Type B pancreatic cell (in vitro differentiated cells): ENCODE results near the gene KIF25. TPM values are rescaled to one million over a fixed set of nuclear protein-coding genes. Genes with fewer than 3 reads are reported as not detected.

Source experiments
- DNase-seq: peaks from one replicate; pipeline ENCODE4 v3.0.0; 2021; ENCODE audit warnings: mixed read lengths; ENCODE audit not compliant: unreplicated experiment; ENCODE audit errors: extremely low spot score
- H3K27ac Mint-ChIP-seq: 2 replicates; pipeline ENCODE4 v1.8.0; 2021; ENCODE audit warnings: mild to moderate bottlenecking, mixed read lengths
- H3K27me3 Mint-ChIP-seq: 2 replicates; pipeline ENCODE4 v1.8.0; 2021; ENCODE audit warnings: mixed read lengths
- H3K36me3 Mint-ChIP-seq: 2 replicates; pipeline ENCODE4 v1.8.0; 2021; ENCODE audit warnings: mixed read lengths
- H3K4me1 Mint-ChIP-seq: one replicate; pipeline ENCODE4 v1.8.0; 2021; ENCODE audit warnings: mixed read lengths; ENCODE audit not compliant: unreplicated experiment
- H3K4me3 Mint-ChIP-seq: 2 replicates; pipeline ENCODE4 v1.8.0; 2021; ENCODE audit warnings: mild to moderate bottlenecking, mixed read lengths
- H3K9me3 Mint-ChIP-seq: 2 replicates; pipeline ENCODE4 v1.8.0; 2021; ENCODE audit warnings: mixed read lengths
- total RNA-seq: library from RNA; stranded (reverse); gene quantifications from 2 replicates; pipeline ENCODE4 v1.2.1, GENCODE V29; 2021; ENCODE audit warnings: low replicate concordance
- TF ChIP-seq, protein P1 (sequence below): fragments of 200-600 bp; sonication (generic); conservative IDR thresholded peaks from 2 replicates; pipeline ENCODE4 v1.5.0; 2021; ENCODE audit warnings: antibody characterized with exemption, mild to moderate bottlenecking

KIF25 gene
- total RNA-seq, 1 donor from 2014 or later: not detected

DNA sequence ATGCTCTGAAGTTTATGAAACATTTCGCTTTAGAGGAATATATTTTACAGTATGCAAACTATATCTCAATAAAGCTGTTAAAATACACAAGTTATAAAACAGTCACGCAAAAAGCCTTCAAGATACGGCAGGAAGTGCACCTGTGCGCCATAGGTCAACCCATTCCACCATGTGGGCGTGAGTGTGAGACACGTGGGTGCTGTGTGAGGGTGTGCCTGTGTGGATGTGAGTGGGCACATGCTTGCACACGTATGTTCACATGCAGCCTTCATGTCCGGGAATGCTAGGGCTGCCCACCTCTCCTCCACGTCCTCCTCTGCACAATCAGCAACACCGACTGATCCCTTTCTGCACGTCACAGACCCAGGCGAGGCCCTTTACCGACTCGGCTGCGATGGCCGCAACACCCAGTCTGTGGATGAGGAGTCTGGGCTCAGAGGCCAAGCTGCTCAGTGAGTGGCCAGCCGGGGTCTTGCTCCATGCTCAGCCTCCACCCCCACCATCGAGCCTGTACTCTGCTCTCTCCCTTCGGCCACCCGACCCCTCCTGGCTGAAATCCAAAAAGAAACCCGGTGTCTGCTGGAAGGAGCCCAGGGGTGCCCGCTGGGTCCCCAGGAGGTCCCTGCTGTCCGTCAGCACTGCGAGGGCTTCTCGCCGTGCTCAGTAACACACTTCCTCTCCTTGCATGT, 84.5 kb downstream of the KIF25 start:
- Mint-ChIP-seq H3K27me3 (no peaks in the 10 kb centered on the region), H3K27ac (no peak overlapping the region), H3K4me3 (no peak overlapping the region), H3K36me3 (no peaks in the 10 kb centered on the region), H3K9me3 (no peaks in the 10 kb centered on the region), H3K4me1 (peaks cover 4% of the 10 kb centered on the region)
- no peak for DNase-seq
- TF ChIP-seq, protein P1, sequence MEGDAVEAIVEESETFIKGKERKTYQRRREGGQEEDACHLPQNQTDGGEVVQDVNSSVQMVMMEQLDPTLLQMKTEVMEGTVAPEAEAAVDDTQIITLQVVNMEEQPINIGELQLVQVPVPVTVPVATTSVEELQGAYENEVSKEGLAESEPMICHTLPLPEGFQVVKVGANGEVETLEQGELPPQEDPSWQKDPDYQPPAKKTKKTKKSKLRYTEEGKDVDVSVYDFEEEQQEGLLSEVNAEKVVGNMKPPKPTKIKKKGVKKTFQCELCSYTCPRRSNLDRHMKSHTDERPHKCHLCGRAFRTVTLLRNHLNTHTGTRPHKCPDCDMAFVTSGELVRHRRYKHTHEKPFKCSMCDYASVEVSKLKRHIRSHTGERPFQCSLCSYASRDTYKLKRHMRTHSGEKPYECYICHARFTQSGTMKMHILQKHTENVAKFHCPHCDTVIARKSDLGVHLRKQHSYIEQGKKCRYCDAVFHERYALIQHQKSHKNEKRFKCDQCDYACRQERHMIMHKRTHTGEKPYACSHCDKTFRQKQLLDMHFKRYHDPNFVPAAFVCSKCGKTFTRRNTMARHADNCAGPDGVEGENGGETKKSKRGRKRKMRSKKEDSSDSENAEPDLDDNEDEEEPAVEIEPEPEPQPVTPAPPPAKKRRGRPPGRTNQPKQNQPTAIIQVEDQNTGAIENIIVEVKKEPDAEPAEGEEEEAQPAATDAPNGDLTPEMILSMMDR: no peak

DNA sequence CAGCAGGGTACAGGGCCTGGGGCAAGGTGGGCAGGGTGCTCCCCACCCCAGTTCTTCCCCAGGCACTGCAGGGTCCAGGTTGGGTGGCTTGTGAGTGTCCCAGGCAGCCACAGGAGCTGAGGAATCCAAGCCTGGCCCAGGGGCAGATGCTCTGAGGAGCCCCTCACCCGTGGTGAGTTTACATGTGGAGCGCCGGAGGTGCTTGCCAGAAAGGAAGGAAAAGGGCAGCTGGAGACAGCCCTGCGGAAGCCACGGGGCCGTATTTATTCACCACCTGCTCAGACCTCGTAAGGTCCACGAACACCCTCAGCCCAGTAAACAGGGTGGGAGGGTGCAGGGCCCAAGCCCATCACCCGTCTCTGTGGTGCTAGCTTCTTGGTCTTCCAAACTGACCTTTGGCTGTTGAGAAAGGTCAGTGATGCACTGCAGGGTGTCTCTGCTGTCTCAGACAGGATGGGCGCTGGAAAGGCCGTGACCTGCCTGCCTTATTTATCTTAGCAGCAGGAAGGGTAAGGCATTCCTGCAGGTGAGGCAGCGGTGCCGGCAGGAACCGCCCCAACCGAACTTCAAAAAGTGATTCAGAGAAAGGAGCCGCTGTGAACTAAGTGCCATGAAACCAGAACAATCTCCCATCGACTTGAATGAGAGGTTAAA, 85.5 kb downstream of the KIF25 start:
- Mint-ChIP-seq H3K4me3 (no peak overlapping the region), H3K27ac (no peak overlapping the region), H3K4me1 (peaks cover 4% of the 10 kb centered on the region)

DNA sequence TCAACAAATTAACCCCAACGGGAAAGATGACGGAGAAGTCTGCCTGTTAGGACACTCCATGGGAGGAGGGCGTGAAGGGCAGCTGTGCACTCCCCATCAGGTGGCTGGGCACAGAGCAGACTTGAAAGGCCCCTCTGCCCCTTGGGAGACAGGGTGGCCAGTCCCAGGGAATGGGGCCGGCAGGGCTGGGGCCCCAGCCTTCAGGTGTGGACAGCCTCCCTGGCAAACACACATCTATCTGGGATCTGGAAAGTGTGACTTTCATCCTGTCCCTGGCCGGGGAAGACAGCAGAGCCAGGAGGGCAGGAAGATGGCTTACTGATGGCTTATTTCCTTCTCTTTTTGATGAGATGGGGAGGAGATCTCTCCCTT, 86.0 kb downstream of the KIF25 start:
- peaks cover 9% of the 10 kb centered on the region for H3K4me1 Mint-ChIP-seq
- TF ChIP-seq, protein P1: no peak
- no peaks in the 10 kb centered on the region for H3K9me3 Mint-ChIP-seq
- no peak overlapping the region for H3K4me3 Mint-ChIP-seq
- no peak overlapping the region for H3K27ac Mint-ChIP-seq
- DNase-seq: no peak
- no peaks in the 10 kb centered on the region for H3K27me3 Mint-ChIP-seq
- H3K36me3 Mint-ChIP-seq: no peaks in the 10 kb centered on the region

More for the DNA sequence above, 85.5 kb downstream of the KIF25 start:
- Mint-ChIP-seq H3K9me3 (no peaks in the 10 kb centered on the region), H3K27me3 (no peaks in the 10 kb centered on the region), H3K36me3 (no peaks in the 10 kb centered on the region)
- TF ChIP-seq, protein P1: no peak
- DNase-seq: no peak

DNA sequence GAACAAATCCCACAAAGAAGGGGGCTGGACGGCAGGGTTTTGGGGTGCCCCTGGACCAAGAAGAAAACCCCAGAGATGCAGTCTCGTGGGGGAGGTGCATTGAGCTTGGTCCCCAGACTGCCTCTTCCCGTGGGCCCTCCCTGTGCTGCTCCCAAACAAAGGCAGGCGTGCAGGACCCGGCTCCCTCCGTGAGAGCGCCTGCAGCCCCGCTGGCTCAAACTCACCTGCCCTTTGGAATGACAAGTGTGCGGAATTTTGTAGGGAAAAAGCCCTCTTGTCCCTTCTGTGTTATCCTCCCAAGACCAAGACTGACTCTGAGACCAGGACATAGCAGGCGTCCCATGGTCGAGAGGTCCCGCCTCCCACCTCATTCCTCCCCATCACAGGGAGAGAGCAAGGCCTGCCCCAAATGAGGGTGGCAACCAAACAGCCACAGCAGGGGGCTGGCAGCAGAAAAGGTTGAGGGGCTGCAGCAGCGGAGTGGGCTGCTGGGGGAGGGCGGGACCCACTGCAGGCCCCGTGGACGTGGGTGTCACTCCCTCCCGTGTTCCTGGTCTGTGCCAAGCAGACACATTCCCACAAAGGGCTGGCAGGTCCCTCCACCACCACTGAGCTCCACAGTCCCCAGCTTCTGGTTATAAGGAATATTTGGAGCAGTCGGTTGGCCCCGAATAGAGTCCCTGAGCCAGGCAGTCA, 87.1 kb downstream of the KIF25 start:
- H3K4me1 Mint-ChIP-seq: peaks cover 13% of the 10 kb centered on the region
- no peak for DNase-seq

DNA sequence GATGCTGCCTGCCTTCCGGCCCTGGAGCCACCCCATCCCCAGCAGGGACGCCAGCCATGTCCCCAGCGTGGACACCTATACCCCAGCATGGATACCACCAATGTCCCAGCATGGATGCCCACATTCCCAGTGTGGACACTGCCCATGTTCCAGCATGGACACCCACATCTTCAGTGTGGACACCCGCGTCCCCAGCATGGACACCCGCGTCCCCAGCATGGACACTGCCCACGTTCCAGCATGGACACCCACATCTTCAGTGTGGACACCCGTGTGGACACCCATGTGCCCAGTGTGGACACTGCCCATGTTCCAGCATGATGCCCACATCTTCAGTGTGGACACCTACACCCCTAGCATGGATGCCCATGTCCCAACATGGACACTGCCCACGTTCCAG, 88.6 kb downstream of the KIF25 start:
- H3K4me3 Mint-ChIP-seq: no peak overlapping the region

More for the DNA sequence above, 87.1 kb downstream of the KIF25 start:
- Mint-ChIP-seq H3K36me3 (no peaks in the 10 kb centered on the region), H3K4me3 (no peak overlapping the region), H3K27ac (no peak overlapping the region), H3K9me3 (no peaks in the 10 kb centered on the region), H3K27me3 (no peaks in the 10 kb centered on the region)
- TF ChIP-seq, protein P1: no peak

More for the DNA sequence above, 88.6 kb downstream of the KIF25 start:
- Mint-ChIP-seq H3K27me3 (no peaks in the 10 kb centered on the region), H3K27ac (no peak overlapping the region), H3K4me1 (peaks cover 21% of the 10 kb centered on the region), H3K36me3 (no peaks in the 10 kb centered on the region), H3K9me3 (no peaks in the 10 kb centered on the region)
- TF ChIP-seq, protein P1: no peak
- DNase-seq: no peak
